Panc1 (cell line): ENCODE data around the gene ASB17. TPM values are rescaled to one million over a fixed set of nuclear protein-coding genes. Genes with fewer than 3 reads are reported as not detected.

Experiments used
- ATAC-seq: fragments of 200-7000 bp; cut with Tn5 transposase; 2 replicates; pipeline ENCODE4 v1.9.1; 2020; ENCODE audit warnings: mild to moderate bottlenecking, moderate library complexity
- BruUV-seq: library from RNA; stranded (reverse); fragments of 400-500 nt; replicated peaks from 2 replicates; lab custom pipeline; 2021; lab: Mats Ljungman, UMichigan
- CTCF ChIA-PET: fragments of 300-600 bp; sonication (Branson Sonifier 250); formaldehyde crosslinking; loops from one replicate; lab custom pipeline; 2022; ENCODE audit warnings: antibody characterized with exemption; lab: Charles Lee
- POLR2A ChIA-PET: fragments of 300-600 bp; sonication (Branson Sonifier 250); formaldehyde crosslinking; loops from one replicate; lab custom pipeline; 2022; ENCODE audit warnings: antibody characterized with exemption; lab: Charles Lee
- DNase-seq: peaks from one replicate; pipeline ENCODE4 v3.0.0-alpha.2; 2010; ENCODE audit warnings: low read depth, low spot score
- H3K27ac ChIP-seq: 2 replicates; pipeline ENCODE4 v1.5.1; 2011; ENCODE audit warnings: mild to moderate bottlenecking, low read length, inconsistent platforms
- H3K27me3 ChIP-seq: fragments of 200-500 bp; sonication (Bioruptor generic); 2 replicates; pipeline ENCODE4 v1.6.0; 2014; ENCODE audit warnings: low read length, inconsistent platforms; ENCODE audit not compliant: control insufficient read depth, insufficient read depth
- H3K36me3 ChIP-seq: fragments of 200-500 bp; sonication (Bioruptor generic); 2 replicates; pipeline ENCODE4 v1.5.1; 2014; ENCODE audit warnings: inconsistent platforms, mild to moderate bottlenecking, low read length, moderate library complexity; ENCODE audit not compliant: control insufficient read depth, insufficient read depth
- H3K4me1 ChIP-seq: 2 replicates; pipeline ENCODE4 v1.5.1; 2011; ENCODE audit warnings: inconsistent platforms, mild to moderate bottlenecking, low read length, moderate library complexity; ENCODE audit not compliant: control insufficient read depth, insufficient read depth
- H3K4me3 ChIP-seq, 2 experiments: 2 replicates each; pipeline ENCODE4 v1.5.1; 2011 to 2012; ENCODE audit warnings: low read depth in 2 of 2, low read length in 2 of 2, mild to moderate bottlenecking in 2 of 2, inconsistent platforms in 1 of 2, moderate library complexity in 1 of 2
- H3K9me3 ChIP-seq: fragments of 200-500 bp; sonication (Bioruptor generic); 2 replicates; pipeline ENCODE4 v1.5.1; 2014; ENCODE audit warnings: low read depth, mild to moderate bottlenecking, inconsistent platforms, low read length, moderate library complexity; ENCODE audit not compliant: control insufficient read depth, insufficient read depth
- CTCF ChIP-seq: fragments of 450-650 bp; IDR thresholded peaks from 2 replicates; pipeline ENCODE4 v1.5.1; 2017; ENCODE audit warnings: mild to moderate bottlenecking
- POLR2AphosphoS5 ChIP-seq: IDR thresholded peaks from 2 replicates; pipeline ENCODE4 v1.6.1; 2012; ENCODE audit warnings: mild to moderate bottlenecking, low read depth, low read length, moderate library complexity
- REST ChIP-seq, 2 experiments: IDR thresholded peaks; 2 replicates each; pipeline ENCODE4 v1.6.1; 2011 to 2012; ENCODE audit warnings: low read depth in 2 of 2, control low read depth in 1 of 2, low read length in 1 of 2, mild to moderate bottlenecking in 1 of 2, moderate library complexity in 1 of 2; ENCODE audit not compliant: insufficient read depth in 1 of 2
- SIN3A ChIP-seq: IDR thresholded peaks from 2 replicates; pipeline ENCODE4 v1.6.1; 2012; ENCODE audit warnings: low read depth, mild to moderate bottlenecking, low read length, moderate library complexity, borderline replicate concordance; ENCODE audit not compliant: insufficient read depth
- TCF7L2 ChIP-seq: IDR thresholded peaks from 2 replicates; pipeline ENCODE4 v1.6.1; 2011; ENCODE audit warnings: mild to moderate bottlenecking, low read depth, low read length, inconsistent platforms
- in situ Hi-C: cut with HindIII; loops from 2 replicates; pipeline ENCODE4 v1.10.0; 2016; ENCODE audit warnings: low sequenced_read_pairs, low pct_unique_long_range_greater_than_20kb
- intact Hi-C: fragments of 100-400 bp; cut with micrococcal nuclease; formaldehyde crosslinking; loops from one replicate; pipeline ENCODE4 v1.10.0; 2022; ENCODE audit not compliant: unreplicated experiment
- total RNA-seq: library from RNA; stranded (reverse); gene quantifications from one replicate; pipeline ENCODE4 v1.2.1, GENCODE V29; 2021; ENCODE audit not compliant: unreplicated experiment

The ASB17 gene
- total RNA-seq, 1 experiment from 2014 or later, result not detected

DNA sequence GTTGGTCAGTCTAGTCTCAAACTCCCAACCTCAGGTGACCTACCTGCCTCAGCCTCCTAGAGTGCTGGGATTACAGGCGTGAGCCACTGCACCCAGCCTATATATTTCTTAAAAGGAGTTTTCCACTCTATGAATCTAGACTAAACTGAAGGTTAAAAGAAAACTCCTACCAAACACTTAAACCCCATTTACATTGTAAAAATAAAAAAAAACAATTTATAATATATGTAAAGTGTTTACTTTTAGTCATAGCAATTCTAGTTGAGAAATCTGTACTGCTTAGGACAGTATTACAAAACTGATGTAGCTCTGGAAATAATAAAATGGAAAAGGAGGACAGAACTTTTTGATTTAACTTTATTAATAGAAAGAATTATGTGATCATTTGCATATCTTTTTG is 9.5 kb downstream of the ASB17 start:
- TF ChIP-seq CTCF (no peak), SIN3A (no peak), TCF7L2 (no peak), POLR2AphosphoS5 (no peak), REST (IDR thresholded peaks at IDR 0.05; ENCODE audit: insufficient read depth in 1 of 2, low read depth in 2 of 2, low read length in 1 of 2) (no peak)
- intact Hi-C loops, result no loop called here
- ChIA-PET CTCF (no interaction called here), POLR2A (no interaction called here)
- Histone ChIP-seq H3K27me3 (no peaks in the 10 kb centered on the region), H3K9me3 (no peaks in the 10 kb centered on the region), H3K36me3 (no peaks in the 10 kb centered on the region), H3K4me1 (no peaks in the 10 kb centered on the region), H3K27ac (no peak overlapping the region), H3K4me3 (no peak overlapping the region)
- BruUV-seq, result no TSS peak
- in situ Hi-C loops, result no loop called here
- DNase-seq (no peak), ATAC-seq (no peak)

DNA sequence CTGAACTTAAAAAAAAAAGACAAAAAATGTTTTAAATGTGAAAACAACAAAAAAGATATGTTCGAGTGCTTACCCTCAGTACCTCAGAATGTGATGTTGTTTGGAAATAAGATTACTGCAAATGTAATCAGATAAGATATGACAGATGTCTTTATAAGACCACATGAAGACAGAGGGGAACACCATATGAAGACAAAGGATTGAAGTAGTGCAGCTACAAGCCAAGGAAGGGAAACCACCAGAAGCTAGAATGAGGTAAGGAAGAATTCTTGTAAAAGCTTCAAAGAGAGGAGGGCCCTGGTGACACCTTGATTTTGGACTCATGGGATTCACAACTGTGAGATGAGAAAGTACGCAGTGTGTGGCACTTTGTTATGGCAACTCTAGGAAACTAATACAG is 15.4 kb downstream of the ASB17 start:
- Histone ChIP-seq H3K27me3 (peaks cover 9% of the 10 kb centered on the region), H3K36me3 (no peaks in the 10 kb centered on the region), H3K4me3 (no peak overlapping the region), H3K9me3 (no peaks in the 10 kb centered on the region), H3K4me1 (no peaks in the 10 kb centered on the region), H3K27ac (no peak overlapping the region)
- in situ Hi-C loops, result no loop called here
- DNase-seq, result no peak
- no peak for TF ChIP-seq CTCF
- no peak for TF ChIP-seq SIN3A
- TF ChIP-seq REST (IDR thresholded peaks at IDR 0.05; ENCODE audit: insufficient read depth in 1 of 2, low read depth in 2 of 2, low read length in 1 of 2), result no peak
- no peak for TF ChIP-seq POLR2AphosphoS5
- no peak for TF ChIP-seq TCF7L2
- no TSS peak for BruUV-seq
- ATAC-seq, result no peak
- ChIA-PET POLR2A (no interaction called here), CTCF (no interaction called here)
- intact Hi-C loops, result no loop called here
